ENCODE data around the gene SERTAD3. TPM values are rescaled to one million over a fixed set of nuclear protein-coding genes. Genes with fewer than 3 reads are reported as not detected.

SERTAD3 gene
- polyA plus RNA-seq, 1 of the 3 experiments (the other 2 are of a cell fraction): 11.3 TPM

GRCh38 chr19:40442328-40443130 is 1.6 kb downstream of the SERTAD3 start:
- Histone ChIP-seq H3K9ac (peak overlapping the region; percentile 59), H3K27ac (ENCODE audit: low read depth in 2 of 2, low read length in 1 of 2) (peak overlapping the region; percentile 63 to 64; a peak in 2 of 4 replicates), H3K4me1 (ENCODE audit: control insufficient read depth in 1 of 2, insufficient read depth in 2 of 2, low read depth in 1 of 2, low read length in 1 of 2) (peaks cover 5 to 8% of the 10 kb centered on the region in 2 experiments; a peak in 2 of 4 replicates), H4K20me1 (ENCODE audit: insufficient read depth) (peaks cover 32% of the 10 kb centered on the region), H2AFZ (ENCODE audit: low read depth) (no peak overlapping the region), H3K36me3 (replicated peaks in 1 of 2; ENCODE audit: control insufficient read depth in 1 of 2, insufficient read depth in 2 of 2, low read length in 1 of 2) (peaks cover 21 to 26% of the 10 kb centered on the region in 2 experiments), H3K9me2 (no peaks in the 10 kb centered on the region), H3K9me3 (no peaks in the 10 kb centered on the region), H3K4me3 (ENCODE audit: low read depth in 2 of 2, low read length in 1 of 2) (peak overlapping the region; percentile 62 to 88), H3K79me2 (ENCODE audit: insufficient read depth) (peaks cover 44% of the 10 kb centered on the region), H3K27me3 (ENCODE audit: insufficient read depth) (no peaks in the 10 kb centered on the region), H3F3A (replicated peaks; ENCODE audit: insufficient read depth) (peaks cover 13% of the 10 kb centered on the region), H3K4me2 (peak overlapping the region; percentile 86)
- ChIA-PET POLR2A (interaction anchor here (0.6 to 3.8 kb wide), 7 partner anchors 9 to 134 kb away, joined by 3 to 17 read pairs (median 6); partner anchors contain the start of genes BLVRB and SERTAD1), CTCF (interaction anchor here (1.0 to 2.7 kb wide), 3 partner anchors 16 to 22 kb away, joined by 3 to 16 read pairs (median 4); partner anchors contain the start of gene SERTAD1)
- 32% methylated on average over 22 of the region's 22 CpGs for WGBS (ENCODE audit: low lambda C conversion rate)
- TF ChIP-seq PBX3 (IDR thresholded peaks at IDR 0.05) (no peak), JUND (IDR thresholded peaks at IDR 0.05) (no peak), RCOR1 (IDR thresholded peaks at IDR 0.05; ENCODE audit: low read length) (no peak), ZBTB33 (IDR thresholded peaks at IDR 0.05; ENCODE audit: borderline replicate concordance, low read depth) (no peak), FOXJ3 (CRISPR knock-in tag; IDR thresholded peaks at IDR 0.05) (no peak), RFX5 (IDR thresholded peaks at IDR 0.05; ENCODE audit: low read length) (no peak), NFIC (IDR thresholded peaks at IDR 0.05; ENCODE audit: borderline replicate concordance) (no peak), USF1 (IDR thresholded peaks at IDR 0.05; ENCODE audit: borderline replicate concordance, low read depth) (no peak), SMC3 (IDR thresholded peaks at IDR 0.05; ENCODE audit: low read depth, low read length) (no peak), CTCF (IDR thresholded peaks at IDR 0.05) (no peak)
- no peak for DNase-seq

All from SK-N-SH (cell line).